Measurements from ENCODE around the gene XIST.

XIST gene

DNA sequence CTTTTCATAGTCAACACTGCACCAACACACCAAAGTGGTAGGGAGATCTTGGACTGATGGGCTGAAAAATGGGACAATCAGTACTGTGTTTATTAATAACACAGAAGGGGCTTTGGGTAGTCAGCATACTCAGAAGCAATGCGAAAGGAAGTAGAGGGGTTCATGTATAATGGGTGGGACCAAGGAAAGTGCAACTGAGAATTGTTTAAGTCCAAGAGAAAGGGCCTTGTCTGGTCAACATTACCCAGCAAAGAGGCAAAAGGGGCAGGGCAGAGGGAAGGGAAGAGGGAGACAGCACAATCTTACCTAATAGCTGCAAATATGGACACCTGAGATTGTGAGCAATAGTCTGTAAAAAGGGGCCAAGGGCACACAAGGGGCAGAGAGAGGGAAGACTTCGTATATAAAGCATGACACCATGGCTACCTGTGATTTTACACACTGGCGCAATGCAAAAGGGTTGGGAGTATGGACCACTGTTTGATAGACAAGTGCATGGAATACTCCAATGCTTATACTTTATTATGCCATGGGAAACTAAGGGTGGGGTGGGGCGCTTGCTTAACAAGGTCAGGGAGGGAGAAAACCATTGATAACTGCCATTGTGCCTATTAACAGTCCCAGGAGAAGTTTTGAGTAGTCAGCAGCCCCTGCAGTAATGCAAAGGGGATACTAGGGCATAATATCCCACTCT is 9.8 kb downstream of the XIST start:
- in situ Hi-C loops (cut with MboI; ENCODE audit: low pct_unique_long_range_greater_than_20kb, low sequenced_read_pairs) = no loop called here
- no peak for DNase-seq

DNA sequence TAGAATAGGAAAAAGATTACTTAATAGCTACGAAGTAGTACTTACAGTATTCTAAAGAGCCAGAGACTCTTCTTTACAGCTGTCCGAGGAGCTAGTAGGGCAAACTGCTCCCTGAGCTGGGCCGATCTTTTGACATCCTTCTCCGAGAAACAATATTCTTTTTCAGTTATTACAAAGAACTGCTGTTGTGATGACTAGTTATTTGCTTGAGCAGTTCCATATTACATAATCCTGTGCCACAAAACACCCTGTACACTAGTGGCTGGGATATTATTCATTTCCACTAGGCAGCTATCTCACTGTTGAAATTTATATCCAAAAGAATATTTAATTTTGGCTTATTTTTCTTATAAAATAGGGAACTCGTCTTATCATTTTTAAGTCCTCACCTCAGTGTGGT is 11.2 kb downstream of the XIST start:
- DNase-seq = no peak
- in situ Hi-C loops (cut with MboI; ENCODE audit: low pct_unique_long_range_greater_than_20kb, low sequenced_read_pairs) = no loop called here

DNA sequence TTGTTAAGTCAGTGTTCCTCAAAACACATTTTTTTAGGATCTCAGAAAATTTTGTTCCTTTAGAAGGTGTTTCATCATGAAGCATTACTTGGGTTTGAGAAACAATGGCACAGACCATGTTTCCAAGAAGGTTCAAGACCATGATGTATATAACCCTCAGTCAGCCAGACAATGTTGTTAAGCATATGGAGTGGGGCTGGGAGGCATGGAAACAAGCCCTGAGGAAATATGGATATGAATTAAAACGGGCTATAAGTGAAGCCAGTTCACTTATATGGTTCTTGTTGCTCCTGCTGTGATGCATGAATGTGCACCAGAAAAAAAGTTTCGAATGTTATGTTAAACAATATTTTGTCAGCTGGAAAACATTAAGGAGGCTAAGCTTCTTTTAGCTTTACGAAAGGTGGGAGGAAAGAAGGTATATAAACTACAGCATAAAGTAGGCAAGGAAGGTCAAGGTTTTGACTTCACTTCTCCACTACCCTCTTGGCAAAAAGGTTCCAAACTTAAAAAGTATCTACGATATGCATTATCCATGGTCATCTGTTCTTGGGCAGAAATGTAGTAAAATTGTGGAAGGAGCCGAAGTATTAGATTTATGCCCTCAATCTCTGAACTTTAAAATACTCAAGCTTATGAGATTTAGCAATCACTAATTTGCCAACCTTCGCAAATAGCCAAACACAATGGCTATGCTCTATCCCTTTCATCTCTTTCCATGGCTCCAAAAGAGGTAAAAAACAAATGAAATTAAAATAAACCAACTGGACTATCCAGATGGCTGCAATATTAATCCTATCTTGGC is 12.2 kb downstream of the XIST start:
- in situ Hi-C loops (cut with MboI; ENCODE audit: low pct_unique_long_range_greater_than_20kb, low sequenced_read_pairs) = no loop called here
- DNase-seq = no peak

DNA sequence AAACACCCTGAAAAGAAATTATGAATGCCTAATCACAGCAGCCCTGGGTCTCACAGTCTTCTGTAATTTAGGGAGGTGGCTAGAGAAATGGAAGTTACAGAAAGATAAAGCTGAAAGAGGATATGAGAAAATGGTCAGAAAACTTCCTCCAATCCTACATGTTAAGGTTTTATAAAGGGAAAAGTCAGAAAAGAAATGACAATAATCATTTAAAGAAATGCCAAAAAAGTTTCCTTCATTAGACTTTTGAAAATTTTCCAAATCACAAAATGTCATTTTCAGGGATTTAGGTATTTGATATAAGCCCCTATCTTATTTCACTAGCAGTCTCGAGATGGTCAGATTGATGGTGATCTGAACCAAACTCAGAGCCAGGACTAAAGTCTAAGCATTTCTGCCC is 13.4 kb downstream of the XIST start:
- in situ Hi-C loops (cut with MboI; ENCODE audit: low pct_unique_long_range_greater_than_20kb, low sequenced_read_pairs) = no loop called here
- DNase-seq = no peak

DNA sequence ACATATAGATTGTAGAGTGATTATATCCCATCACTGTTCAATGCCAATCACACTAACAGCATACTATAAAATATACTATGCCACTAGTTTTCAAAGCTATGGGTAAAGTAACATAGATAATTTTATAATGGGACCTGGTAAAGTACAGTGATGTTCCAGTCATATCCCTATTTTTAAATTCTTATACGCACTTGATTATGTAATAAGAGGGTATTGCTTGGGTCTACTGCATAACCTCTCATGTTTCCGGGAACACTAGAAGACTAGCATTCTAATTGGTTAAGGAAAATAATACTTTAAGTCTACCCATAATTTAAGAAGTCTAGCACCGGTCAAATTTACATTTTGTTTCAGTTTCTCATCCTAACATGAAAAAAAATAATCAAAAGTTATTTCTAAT is 14.4 kb downstream of the XIST start:
- no peak for DNase-seq
- in situ Hi-C loops (cut with MboI; ENCODE audit: low pct_unique_long_range_greater_than_20kb, low sequenced_read_pairs) = no loop called here

DNA sequence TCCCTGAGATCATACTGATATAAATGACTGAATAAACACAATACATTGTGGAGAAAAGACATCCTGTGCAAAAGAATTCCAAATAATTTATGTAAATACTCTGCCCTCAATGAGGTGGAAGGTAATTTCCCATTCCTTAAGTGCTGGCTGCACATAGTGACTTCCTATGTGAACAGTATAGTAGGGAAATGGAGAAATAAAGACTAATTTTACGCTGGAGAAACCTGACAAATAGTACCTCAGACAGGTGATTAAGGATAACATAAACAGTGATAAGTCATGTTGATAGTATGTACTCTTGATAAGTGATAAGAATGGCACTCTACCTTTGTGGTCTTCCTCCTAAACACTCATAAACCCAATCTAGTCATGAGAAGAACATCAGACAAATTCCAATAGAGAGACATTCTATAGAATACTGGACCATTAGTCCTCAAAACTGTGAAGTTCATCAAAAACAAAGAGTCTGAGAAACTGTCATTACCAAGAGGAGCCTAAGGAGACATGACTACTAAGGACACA is 15.5 kb downstream of the XIST start:
- in situ Hi-C loops (cut with MboI; ENCODE audit: low pct_unique_long_range_greater_than_20kb, low sequenced_read_pairs) = no loop called here
- no peak for DNase-seq

DNA sequence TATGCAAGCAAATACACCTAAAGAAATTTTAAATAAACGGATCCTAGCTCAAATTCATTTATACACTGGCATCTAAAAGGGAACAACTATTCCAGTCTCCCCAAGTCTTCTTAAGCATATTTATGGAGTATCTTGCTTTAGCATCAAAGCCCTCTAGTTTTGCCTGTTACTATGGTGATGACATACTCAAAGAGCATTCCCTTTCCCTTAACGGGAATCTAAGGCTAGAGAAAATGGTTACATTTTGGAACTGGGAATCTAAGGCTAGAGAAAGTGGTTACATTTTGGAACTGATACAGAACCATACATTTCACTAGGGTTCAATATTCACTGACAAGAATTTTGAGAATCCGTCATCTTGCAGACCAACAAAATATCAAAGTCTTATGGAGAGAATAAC is 18.3 kb downstream of the XIST start:
- in situ Hi-C loops (cut with MboI; ENCODE audit: low pct_unique_long_range_greater_than_20kb, low sequenced_read_pairs) = no loop called here

DNA sequence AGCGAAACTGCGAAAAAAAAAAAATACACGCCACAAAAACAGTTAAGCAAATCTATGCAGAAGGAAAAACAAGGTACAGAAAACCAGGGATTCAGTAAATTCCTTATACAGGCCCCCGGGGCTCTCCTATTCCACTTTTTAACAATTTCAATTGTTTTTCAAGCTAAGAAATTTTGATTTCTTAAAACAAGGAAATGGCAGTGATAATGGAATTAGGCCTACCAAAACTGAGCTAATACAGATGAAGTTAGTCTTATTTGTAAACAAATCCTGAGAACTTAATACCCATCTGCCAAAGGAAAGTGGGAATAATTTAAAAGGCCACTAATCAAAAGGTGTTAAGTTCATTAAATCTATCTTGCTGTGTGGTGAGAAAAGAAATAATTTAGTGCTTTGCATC is 20.2 kb downstream of the XIST start:
- no peak for DNase-seq
- in situ Hi-C loops (cut with MboI; ENCODE audit: low pct_unique_long_range_greater_than_20kb, low sequenced_read_pairs) = no loop called here

More for the DNA sequence above, 18.3 kb downstream of the XIST start:
- no peak for DNase-seq

DNA sequence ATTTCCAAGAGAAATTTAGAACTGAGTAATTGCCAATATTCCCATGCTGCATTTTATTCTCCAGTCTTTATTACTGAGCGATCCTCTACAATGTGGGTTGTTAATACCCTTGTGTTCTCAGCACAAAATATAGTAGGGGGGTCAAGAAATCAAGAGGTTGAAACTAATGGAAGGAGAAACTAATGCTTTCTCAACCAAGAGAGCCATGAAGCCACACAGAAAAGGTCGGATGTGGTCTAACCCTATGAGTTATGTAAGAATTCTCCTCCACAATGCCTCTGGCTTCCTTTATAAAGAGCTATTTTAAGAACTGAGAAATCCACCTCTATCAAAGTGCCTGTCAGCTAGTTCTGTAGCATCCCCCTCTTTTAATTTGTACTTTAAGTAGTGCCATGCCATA is 21.0 kb downstream of the XIST start:
- no peak for DNase-seq
- in situ Hi-C loops (cut with MboI; ENCODE audit: low pct_unique_long_range_greater_than_20kb, low sequenced_read_pairs) = no loop called here

DNA sequence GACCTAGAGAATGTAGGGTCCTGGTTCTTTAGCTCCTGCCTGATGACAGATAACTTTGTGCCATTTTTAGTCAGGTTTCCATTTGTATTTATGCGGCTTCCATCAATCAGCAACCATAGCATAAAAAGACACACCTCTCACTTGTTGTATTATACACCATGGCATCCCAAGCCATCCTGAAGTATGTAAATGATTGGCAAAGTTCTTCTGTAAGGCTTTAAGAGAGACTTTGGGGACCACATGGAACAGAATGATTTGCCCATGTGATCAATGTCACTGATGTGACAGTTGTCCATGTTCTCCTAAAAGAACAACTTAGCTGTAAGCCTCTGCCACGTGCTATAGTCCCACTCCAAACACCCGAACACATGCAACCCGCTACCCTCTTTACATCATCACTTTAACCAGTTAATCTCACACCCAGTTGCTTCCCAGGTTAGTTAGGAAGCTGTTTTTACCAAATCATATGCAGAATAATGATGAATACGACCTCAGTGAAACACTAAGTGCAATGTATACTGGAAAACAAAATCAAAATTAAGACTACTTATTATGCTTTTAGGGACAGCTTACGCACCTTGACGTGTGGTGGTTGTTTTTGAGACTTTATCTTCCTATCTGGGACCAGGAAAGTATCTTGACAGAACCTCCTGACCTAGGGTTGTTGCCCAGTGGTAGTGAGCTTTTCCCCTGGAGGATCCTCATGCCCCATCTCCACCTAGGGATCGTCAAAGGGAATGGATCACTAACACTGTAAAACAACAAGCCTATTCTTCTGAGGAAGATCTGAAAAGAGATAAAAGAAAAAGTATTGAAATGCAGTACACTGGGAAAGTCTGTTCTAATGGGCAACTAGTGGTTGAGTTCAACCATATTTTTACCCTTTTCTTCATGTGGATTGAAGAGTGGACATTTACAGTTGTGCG is 21.8 kb downstream of the XIST start:
- in situ Hi-C loops (cut with MboI; ENCODE audit: low pct_unique_long_range_greater_than_20kb, low sequenced_read_pairs) = no loop called here
- no peak for DNase-seq

DNA sequence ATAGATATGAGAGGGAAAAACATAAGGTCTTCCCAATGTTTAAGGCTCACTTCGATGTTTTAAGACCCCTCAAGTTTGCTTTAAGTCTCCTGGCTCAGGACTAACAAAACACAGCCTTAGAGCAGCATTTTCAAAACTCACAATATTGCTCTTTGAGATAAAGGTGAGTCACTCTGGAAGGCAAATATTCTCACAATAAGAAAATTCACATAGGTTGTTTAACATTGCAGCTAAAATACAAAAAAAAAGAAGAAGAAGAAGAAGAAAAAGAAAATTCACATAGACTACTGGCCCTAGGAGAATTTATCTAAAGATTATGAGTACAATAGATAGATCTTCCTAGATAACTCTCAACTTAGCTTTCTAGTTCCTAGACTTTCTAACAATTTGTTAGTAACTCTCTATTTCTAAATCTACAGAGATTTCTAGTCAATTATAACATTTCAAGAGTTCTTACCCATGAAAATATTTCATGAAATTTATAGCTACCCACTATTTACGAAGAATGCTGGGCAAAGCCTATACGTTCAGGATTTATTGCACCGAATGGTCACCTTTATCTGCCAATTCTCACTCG is 22.5 kb downstream of the XIST start:
- in situ Hi-C loops (cut with MboI; ENCODE audit: low pct_unique_long_range_greater_than_20kb, low sequenced_read_pairs) = no loop called here
- DNase-seq = no peak

DNA sequence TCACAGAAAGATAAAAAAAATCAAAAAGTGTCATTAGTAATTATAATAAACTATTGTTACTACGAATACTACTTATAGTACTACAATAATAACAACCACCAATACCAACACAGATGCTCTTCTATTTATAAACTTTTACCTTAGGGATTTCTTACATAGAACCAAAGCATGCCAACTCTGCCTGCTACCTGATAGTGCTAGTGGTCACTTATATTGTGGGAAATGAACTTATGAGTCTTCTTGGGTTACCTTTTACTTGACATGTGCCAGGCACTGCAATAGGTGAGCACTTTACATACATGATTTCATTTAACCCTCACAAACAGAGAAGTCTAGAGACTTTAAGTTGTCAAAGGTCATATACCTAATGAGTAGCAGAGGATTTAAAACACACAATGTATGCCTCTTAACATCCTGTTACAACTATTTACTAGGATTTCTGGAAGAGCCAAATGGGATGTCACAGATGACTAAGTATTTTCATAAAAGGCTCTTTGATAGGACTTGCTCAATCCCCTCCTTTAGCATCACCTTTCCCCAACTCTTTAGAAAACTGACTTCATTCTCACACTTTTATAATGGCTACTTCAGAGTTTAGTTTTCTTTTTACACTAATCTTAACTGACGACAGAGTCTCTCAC is 24.3 kb downstream of the XIST start:
- no peak for DNase-seq
- in situ Hi-C loops (cut with MboI; ENCODE audit: low pct_unique_long_range_greater_than_20kb, low sequenced_read_pairs) = no loop called here

DNA sequence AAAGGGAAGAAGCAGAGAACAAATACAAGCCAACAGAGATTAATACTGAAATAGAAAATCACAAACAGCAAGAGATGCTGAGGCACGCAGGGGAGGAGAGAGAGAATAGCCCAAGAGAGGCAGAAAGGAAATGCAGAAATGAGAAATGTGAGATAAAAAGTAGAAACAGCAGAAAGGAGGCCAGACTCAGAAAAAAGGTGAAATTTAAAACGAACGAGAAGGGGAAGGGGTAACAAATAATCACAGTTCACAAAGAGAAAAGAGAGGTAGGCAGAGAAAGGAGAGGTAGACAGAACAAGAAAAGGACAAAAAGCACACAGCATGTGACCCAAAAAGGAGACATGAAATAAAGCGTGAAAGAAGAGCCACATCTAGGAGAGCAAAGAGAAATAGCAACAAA is 25.1 kb downstream of the XIST start:
- no peak for DNase-seq
- in situ Hi-C loops (cut with MboI; ENCODE audit: low pct_unique_long_range_greater_than_20kb, low sequenced_read_pairs) = no loop called here

DNA sequence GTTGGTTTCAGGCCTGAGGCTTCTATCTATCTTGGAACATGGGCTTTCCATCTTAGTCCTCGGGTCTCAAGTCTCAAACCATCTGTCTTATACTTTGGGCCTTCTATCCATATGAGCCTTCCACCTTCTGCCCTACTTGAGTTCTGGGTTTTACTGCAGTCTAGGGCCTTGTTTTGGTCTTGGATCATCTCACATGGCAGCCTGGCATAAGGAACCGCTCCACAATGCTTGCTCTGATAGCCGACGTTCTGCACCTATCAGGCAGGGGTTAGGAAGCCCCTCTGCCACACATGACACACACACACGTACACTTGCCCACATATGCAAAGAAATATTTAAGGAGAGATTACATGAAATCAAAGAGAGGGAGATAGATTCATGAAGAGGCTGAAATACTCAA is 25.5 kb downstream of the XIST start:
- DNase-seq = no peak
- in situ Hi-C loops (cut with MboI; ENCODE audit: low pct_unique_long_range_greater_than_20kb, low sequenced_read_pairs) = no loop called here

DNA sequence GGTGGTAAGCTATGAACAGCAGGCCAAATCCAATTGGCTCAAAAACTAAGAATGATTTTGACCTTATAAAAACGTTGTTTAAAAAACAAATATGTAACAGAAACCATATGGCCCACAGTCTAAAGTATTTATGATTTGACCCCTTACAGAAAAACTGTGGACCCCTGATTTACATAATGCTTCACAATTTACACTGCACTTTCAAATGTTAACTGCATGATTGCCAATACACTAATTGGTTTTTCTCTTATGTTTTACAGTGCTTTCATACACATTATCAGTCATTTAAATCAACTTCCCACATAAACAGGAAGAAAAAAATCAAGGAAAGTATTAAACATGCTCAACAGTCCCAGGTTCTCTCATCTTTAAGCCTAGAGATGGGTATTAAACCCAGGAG is 26.9 kb downstream of the XIST start:
- in situ Hi-C loops (cut with MboI; ENCODE audit: low pct_unique_long_range_greater_than_20kb, low sequenced_read_pairs) = no loop called here

DNA sequence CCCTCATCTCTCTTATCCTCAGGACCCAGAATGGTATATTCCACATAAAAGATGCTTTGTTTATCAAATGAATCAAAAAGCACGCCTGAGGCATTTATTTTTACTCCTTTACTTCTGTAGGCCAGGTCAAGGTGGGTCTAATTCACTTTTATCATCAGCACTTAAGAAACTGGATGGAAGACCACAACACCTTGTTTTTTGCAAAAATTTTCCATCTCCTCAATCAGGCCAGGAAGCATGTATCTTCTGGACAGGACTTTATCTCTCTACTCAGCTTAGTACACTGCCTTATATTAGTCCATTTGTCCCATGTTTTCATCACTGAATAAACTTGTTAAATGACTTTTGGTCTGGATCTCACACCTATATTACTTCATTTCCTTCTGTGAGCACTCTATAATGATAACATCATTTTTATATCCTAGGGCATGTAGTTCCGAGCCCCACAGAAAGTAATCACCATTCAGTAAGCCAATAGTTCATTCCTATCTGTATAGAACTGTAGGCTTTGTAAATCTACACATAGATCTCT is 29.0 kb downstream of the XIST start:
- no peak for DNase-seq
- in situ Hi-C loops (cut with MboI; ENCODE audit: low pct_unique_long_range_greater_than_20kb, low sequenced_read_pairs) = no loop called here

More for the DNA sequence above, 26.9 kb downstream of the XIST start:
- no peak for DNase-seq

DNA sequence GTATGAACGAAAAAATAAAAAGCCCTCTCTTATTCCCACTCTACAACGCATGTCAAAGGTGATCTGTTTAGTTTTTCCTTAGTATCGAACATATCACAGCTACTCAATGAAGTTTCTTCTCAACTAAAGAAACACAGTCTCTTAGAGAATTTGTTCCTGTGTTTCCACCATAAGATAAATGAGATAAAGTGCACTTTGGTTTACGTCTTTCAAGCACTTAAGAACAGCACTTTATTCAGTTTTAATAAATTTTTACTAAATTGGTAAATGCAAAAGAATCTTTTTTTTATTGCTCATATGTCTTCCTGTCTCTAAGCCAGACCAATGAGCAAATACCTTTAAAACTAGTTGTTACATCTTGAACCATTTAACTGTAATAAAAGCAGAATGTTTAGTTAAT is 29.7 kb downstream of the XIST start:
- no peak for DNase-seq
- in situ Hi-C loops (cut with MboI; ENCODE audit: low pct_unique_long_range_greater_than_20kb, low sequenced_read_pairs) = no loop called here

DNA sequence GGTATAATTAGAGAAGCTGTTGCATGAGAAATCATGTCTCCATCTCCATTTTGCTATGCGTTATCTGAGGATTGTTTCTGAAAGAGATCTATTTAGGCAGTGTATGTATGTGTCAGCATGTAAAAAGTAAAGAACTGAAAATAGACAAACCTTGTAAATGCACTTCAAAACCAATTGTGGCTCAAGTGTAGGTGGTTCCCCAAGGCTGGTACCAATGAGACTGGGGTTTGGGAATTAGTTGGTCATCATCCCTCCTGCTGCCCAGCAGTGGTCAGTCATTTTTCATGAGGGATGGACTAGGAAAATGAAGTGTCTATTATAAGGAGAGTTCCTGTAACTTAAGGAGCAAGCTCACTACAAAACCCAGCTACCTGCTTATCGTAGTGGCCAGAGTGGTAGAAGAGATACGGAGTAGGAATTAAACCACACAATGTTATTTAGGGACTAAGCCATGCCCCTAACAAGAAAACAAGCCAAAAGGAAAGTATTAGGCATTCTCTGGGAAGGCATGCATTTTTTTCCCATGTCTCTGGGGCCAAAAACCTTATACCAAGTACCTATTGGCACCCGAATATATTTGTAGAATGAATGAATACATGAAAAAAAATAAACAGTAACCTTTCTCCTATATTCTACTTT is 30.5 kb downstream of the XIST start:
- in situ Hi-C loops (cut with MboI; ENCODE audit: low pct_unique_long_range_greater_than_20kb, low sequenced_read_pairs) = no loop called here
- DNase-seq = no peak

Data from KBM-7 (cell line).